ENCODE measurements around the gene MRPL14. TPM values are rescaled to one million over a fixed set of nuclear protein-coding genes. Genes with fewer than 3 reads are reported as not detected.
A peak's percentile ranks its signal among the peaks of the same experiment; 100 is the strongest.
"Not testable (repeated sequence)": the region's sequence is repeated elsewhere in the genome, so short reads cannot be mapped to it uniquely, and the experiment has no call there.

Gene MRPL14
- polyA plus RNA-seq, 1 donor from 2014 or later, result 70.6 TPM

DNA sequence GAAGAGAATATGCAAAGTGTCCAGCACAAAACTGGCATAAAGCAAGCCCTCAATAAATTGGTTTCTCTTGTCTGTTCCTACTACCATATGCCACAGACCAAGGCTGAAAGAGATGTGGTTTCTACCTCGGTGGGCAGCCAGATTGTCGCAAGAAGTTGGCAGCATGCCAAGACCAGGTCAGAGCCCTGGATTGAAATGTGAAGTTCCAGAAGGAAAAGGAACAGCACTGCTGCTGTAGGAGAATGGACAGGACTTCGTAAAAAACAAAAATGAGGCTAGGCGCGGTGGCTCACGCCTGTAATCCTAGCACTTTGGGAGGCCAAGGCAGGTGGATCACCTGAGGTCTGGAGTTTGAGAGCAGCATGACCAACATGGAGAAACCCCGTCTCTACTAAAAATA, 22.1 kb downstream of the MRPL14 start:
- no peak overlapping the region for H3K4me3 Mint-ChIP-seq
- H3K27me3 Mint-ChIP-seq, result no peaks in the 10 kb centered on the region
- H3K27ac Mint-ChIP-seq, result no peak overlapping the region
- H3K9me3 Mint-ChIP-seq, result no peaks in the 10 kb centered on the region
- H3K4me1 Mint-ChIP-seq, result peaks cover 0 to 6% (median 4%) of the 10 kb centered on the region in 3 donors
- peaks cover 2% of the 10 kb centered on the region for H3K36me3 Mint-ChIP-seq

GRCh38 chr6:44104481-44105021, 22.7 kb downstream of the MRPL14 start:
- Mint-ChIP-seq H3K4me3 (no peak overlapping the region), H3K27ac (peak overlapping the region in 1 of 3 donors; percentile 48), H3K27me3 (no peaks in the 10 kb centered on the region), H3K4me1 (peaks cover 0 to 6% (median 0%) of the 10 kb centered on the region in 3 donors), H3K9me3 (no peaks in the 10 kb centered on the region), H3K36me3 (peaks cover 2% of the 10 kb centered on the region)

GRCh38 chr6:44102527-44102926, 24.7 kb downstream of the MRPL14 start:
- Mint-ChIP-seq H3K27ac (no peak overlapping the region), H3K4me1 (peaks cover 0 to 6% (median 0%) of the 10 kb centered on the region in 3 donors), H3K36me3 (peaks cover 2% of the 10 kb centered on the region), H3K9me3 (no peaks in the 10 kb centered on the region), H3K4me3 (no peak overlapping the region), H3K27me3 (no peaks in the 10 kb centered on the region)

GRCh38 chr6:44101832-44102231, 25.4 kb downstream of the MRPL14 start:
- Mint-ChIP-seq H3K27me3 (no peaks in the 10 kb centered on the region), H3K27ac (no peak overlapping the region), H3K36me3 (peaks cover 2% of the 10 kb centered on the region), H3K4me3 (no peak overlapping the region), H3K9me3 (no peaks in the 10 kb centered on the region), H3K4me1 (peaks cover 0 to 6% (median 0%) of the 10 kb centered on the region in 3 donors)

- peaks cover 0 to 6% (median 2%) of the 10 kb centered on the region in 3 donors for H3K4me1 Mint-ChIP-seq
- peaks cover 2% of the 10 kb centered on the region for H3K36me3 Mint-ChIP-seq
- H3K4me3 Mint-ChIP-seq, result no peak overlapping the region
- peak overlapping the region in 1 of 3 donors; percentile 80 for H3K27ac Mint-ChIP-seq
- no peaks in the 10 kb centered on the region for H3K27me3 Mint-ChIP-seq
- H3K9me3 Mint-ChIP-seq, result no peaks in the 10 kb centered on the region
These were observed 27.1 kb downstream of the MRPL14 start for GRCh38 chr6:44100088-44100550.

DNA sequence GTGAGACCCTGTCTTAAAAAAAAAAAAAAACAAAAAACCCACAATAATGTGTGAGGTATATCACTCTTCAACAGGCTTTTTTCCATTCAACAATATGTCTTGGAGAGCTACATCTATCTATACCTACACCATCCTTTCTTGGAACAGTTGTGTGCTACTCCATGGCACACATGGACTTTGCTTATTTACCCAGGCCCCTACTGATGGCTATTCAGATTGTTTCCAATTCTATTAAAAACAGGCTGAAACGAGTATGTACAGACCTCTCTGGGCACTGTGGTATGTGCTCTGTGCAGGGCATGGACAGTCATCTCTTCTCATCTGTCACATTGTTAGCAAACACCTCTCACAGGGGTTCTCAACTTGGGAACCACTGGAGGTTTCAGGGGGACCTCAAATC, 28.1 kb downstream of the MRPL14 start:
- Mint-ChIP-seq H3K4me1 (peaks cover 0 to 6% (median 2%) of the 10 kb centered on the region in 3 donors), H3K9me3 (no peaks in the 10 kb centered on the region), H3K4me3 (no peak overlapping the region), H3K36me3 (peaks cover 3% of the 10 kb centered on the region), H3K27ac (no peak overlapping the region), H3K27me3 (no peaks in the 10 kb centered on the region)

DNA sequence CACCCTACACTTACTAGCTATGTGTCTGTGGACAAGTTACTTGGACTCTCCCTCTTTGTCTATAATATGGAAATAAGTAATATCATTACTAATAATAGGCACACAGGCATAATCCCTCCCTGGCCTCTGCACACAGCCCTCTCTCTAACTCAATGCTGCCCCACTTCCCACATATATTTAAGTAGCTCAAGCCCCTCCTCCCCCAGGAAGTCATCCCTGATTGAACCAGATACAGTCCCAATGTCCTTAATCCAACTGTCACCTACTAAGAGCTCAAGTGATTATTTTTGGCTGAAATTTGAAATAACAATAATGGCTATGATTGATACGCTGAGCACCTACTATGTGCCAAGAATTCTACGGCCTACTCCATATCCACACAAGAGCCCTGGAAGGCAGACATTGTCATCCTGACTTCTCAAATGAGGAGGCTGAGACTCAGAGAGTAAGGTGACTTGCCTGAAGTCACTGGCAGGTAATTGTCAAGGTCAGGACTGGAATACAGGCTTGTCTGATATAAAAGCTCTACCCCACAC, 29.4 kb downstream of the MRPL14 start:
- H3K9me3 Mint-ChIP-seq, result no peaks in the 10 kb centered on the region
- H3K4me1 Mint-ChIP-seq, result peaks cover 0 to 6% (median 2%) of the 10 kb centered on the region in 3 donors
- H3K36me3 Mint-ChIP-seq, result peaks cover 3% of the 10 kb centered on the region
- H3K27me3 Mint-ChIP-seq, result no peaks in the 10 kb centered on the region
- peak overlapping the region in 1 of 3 donors; percentile 68 for H3K27ac Mint-ChIP-seq
- no peak overlapping the region for H3K4me3 Mint-ChIP-seq

DNA sequence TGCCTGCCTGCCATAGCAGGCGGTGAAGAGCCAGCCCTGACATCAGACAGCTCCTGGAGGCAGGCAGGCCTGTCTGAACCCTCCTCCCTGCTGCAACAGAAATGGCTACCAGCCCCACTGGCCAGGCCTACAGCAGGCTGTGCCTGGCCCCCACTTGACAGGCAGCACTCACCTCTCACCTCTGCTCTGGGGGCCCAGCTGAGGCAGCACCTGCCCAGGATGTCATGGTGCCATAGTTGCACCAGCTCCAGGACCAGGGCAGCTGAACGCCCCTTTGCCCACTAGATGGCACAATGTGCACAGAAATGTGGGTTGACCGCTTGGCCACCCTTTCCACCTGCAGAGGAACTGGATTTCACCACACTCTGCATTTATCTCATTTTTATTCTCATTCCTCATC, 30.6 kb downstream of the MRPL14 start:
- Mint-ChIP-seq H3K4me3 (no peak overlapping the region), H3K4me1 (peaks cover 0 to 3% (median 2%) of the 10 kb centered on the region in 3 donors), H3K27ac (no peak overlapping the region), H3K9me3 (no peaks in the 10 kb centered on the region), H3K36me3 (peaks cover 2% of the 10 kb centered on the region), H3K27me3 (no peaks in the 10 kb centered on the region)

GRCh38 chr6:44095243-44095623, 32.0 kb downstream of the MRPL14 start:
- not testable (repeated sequence) for H3K36me3 Mint-ChIP-seq, H3K9me3 Mint-ChIP-seq, H3K27ac Mint-ChIP-seq, H3K4me3 Mint-ChIP-seq, H3K4me1 Mint-ChIP-seq, H3K27me3 Mint-ChIP-seq

DNA sequence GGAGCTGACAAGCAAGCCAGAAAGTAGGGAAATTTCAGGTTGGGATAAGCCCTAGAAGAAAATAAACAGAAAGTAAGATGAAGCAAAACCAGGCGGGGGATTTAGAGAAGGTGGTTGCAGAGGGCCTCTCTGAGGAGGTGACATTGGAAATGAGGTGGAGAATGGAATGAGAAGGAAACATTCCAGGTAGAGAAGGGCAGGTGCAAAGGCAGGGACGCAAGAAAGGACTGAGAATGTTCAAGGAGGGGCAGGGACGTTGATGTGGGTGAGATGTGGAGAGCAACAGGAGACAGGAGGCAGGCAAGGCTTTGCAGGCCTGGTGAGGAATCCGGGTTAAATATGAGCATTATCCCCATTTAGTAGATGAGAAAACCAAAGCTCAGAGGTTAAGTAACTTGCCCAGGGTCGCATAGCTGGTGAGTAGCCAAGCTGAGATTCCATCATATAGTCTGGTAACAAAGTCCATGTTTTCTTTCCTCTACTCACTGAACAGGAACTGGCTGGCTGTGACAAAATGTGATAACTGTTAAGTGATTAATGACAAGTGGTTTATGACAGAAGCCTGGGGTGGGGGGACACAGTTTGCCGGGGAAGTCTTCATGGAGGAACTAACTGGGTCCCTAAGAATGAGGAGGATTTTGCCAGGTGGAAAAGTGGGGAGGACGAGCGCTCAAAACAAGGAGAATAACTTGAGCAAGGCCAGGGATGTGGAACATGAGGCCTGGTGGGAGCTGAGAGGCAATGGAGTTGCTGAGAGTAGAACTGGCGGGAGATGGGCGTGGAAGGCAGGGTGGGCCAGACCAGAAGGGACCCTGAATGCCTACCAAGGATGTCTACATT, 32.6 kb downstream of the MRPL14 start:
- Mint-ChIP-seq H3K4me3 (no peak overlapping the region), H3K4me1 (peaks cover 0 to 3% (median 2%) of the 10 kb centered on the region in 3 donors), H3K27me3 (no peaks in the 10 kb centered on the region), H3K27ac (no peak overlapping the region), H3K9me3 (no peaks in the 10 kb centered on the region), H3K36me3 (peaks cover 2% of the 10 kb centered on the region)

DNA sequence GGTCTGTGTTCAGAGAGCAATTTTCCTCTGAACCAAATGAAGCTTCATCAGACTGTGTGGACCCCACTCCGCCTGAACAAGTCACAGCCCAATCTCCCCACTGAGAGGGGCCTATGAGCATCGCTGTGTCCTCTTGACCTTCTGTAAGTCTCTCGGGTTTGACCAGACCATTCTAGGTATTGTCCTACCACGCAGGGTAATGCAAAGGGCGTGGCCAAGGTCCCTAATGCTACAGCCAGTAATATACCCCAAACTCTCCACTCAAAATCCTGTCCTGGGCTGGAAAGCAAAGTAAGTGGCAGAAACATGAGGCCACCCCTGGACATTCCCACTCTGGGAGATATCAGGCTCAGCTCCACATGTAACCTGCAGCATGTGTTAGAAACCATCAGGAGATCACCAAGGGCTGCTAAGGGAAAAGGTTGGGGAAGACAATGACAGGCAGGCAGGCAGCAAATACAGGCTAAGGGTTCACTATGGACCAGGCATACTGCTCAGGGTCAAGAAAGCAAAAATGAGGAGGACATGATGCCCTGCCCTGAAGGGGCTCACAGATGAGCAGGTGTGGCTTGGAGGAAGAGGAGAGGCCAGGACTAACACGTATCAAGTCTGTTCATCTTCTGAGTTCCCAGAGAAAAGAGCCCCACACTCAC, 33.4 kb downstream of the MRPL14 start:
- no peak overlapping the region for H3K27ac Mint-ChIP-seq
- no peak overlapping the region for H3K4me3 Mint-ChIP-seq
- H3K9me3 Mint-ChIP-seq, result no peaks in the 10 kb centered on the region
- peaks cover 2% of the 10 kb centered on the region for H3K36me3 Mint-ChIP-seq
- no peaks in the 10 kb centered on the region for H3K27me3 Mint-ChIP-seq
- peaks cover 0 to 3% (median 2%) of the 10 kb centered on the region in 3 donors for H3K4me1 Mint-ChIP-seq

- H3K27me3 Mint-ChIP-seq, result no peaks in the 10 kb centered on the region
- H3K4me1 Mint-ChIP-seq, result peaks cover 0 to 3% (median 2%) of the 10 kb centered on the region in 3 donors
- H3K9me3 Mint-ChIP-seq, result no peaks in the 10 kb centered on the region
- peak overlapping the region in 1 of 3 donors; percentile 16 for H3K27ac Mint-ChIP-seq
- H3K4me3 Mint-ChIP-seq, result no peak overlapping the region
- peaks cover 2% of the 10 kb centered on the region for H3K36me3 Mint-ChIP-seq
These were observed 34.2 kb downstream of the MRPL14 start for GRCh38 chr6:44093066-44093465.

DNA sequence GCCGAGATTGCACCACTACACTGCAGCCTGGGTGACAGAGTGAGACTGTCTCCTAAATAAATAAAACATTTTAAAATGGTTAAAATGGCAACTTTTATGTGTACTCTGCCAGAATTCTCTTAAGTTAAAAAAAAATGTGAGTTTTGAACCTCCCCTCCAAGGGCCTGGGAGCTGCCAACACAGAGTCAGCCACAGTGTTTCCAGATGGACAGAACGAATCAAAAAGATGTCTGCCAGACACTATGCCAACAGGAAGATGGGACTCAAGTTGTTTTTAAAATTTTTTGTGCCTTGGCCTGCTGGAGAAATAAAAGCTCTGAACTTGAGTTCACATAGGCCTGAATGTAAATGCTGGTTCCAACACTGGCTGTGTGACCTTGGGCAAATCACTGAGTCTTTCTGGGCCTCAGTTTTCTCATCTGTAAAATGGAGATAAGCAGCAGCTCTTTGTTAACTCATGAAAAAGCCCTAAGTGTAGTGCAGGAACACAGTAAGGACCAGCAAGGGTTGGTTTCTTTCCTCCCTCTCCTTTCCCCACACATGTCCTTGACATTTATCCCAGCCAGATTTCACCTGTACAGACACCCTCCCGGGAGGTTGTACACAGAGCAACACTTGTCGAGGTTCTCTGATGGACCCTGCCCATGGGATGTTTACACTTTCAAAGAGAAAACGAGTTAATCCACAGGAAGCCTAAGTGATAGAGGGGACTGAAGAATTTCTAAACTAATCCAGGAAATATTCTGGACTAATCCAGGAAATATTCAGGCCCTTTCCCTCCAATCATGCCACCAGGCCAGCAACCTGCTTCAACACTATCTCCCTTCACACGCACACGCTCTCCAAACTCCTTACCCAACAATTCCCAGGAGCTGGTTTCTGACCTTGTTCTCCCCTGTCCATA, 35.0 kb downstream of the MRPL14 start:
- peaks cover 0 to 3% (median 2%) of the 10 kb centered on the region in 3 donors for H3K4me1 Mint-ChIP-seq
- no peak overlapping the region for H3K4me3 Mint-ChIP-seq
- peaks cover 2% of the 10 kb centered on the region for H3K36me3 Mint-ChIP-seq
- H3K27ac Mint-ChIP-seq, result no peak overlapping the region
- H3K9me3 Mint-ChIP-seq, result no peaks in the 10 kb centered on the region
- H3K27me3 Mint-ChIP-seq, result no peaks in the 10 kb centered on the region

- not testable (repeated sequence) for H3K9me3 Mint-ChIP-seq, H3K4me1 Mint-ChIP-seq, H3K27me3 Mint-ChIP-seq, H3K27ac Mint-ChIP-seq, H3K4me3 Mint-ChIP-seq, H3K36me3 Mint-ChIP-seq
These were observed 35.9 kb downstream of the MRPL14 start for GRCh38 chr6:44091356-44091755.
